RWPE1 (cell line): ENCODE measurements around the gene CORT.

Source experiments
- CTCF ChIA-PET: fragments of 350-600 bp; sonication (Branson Sonifier 250); formaldehyde crosslinking; extraction: SDS; loops from one replicate; lab custom pipeline; 2021; lab: Yijun Ruan, JAX
- POLR2A ChIA-PET: fragments of 400-600 bp; formaldehyde crosslinking; extraction: SDS; loops from one replicate; lab custom pipeline; 2020; ENCODE audit warnings: antibody characterized with exemption; ENCODE audit not compliant: low non-redundant PET; lab: Yijun Ruan, JAX
- DNase-seq: peaks from one replicate; pipeline ENCODE4 v3.0.0; 2012; ENCODE audit warnings: low spot score
- H3K27ac ChIP-seq: fragments of 450-650 bp; 2 replicates; pipeline ENCODE4 v1.5.1; 2017
- CTCF ChIP-seq: fragments of 450-650 bp; conservative IDR thresholded peaks from 2 replicates; pipeline ENCODE4 v1.5.1; 2017; ENCODE audit warnings: low read depth, mild to moderate bottlenecking

The CORT gene

GRCh38 chr1:10444795-10445397 is 4.9 kb upstream of the CORT start:
- H3K27ac ChIP-seq = no peak overlapping the region; the same call in 1 of the 2 replicates
- ChIA-PET CTCF (interaction anchor here (0.6 kb wide), 1 partner anchor 49 kb away, joined by 3 read pairs; no protein-coding TSS in a partner anchor), POLR2A (no interaction called here)
- TF ChIP-seq CTCF = no peak
- DNase-seq = peak; percentile 30

GRCh38 chr1:10446790-10447422 is 2.9 kb upstream of the CORT start:
- DNase-seq = no peak
- CTCF ChIA-PET = interaction anchor here (0.6 to 0.8 kb wide), 2 partner anchors 347 to 462 kb away, joined by 3 to 5 read pairs; no protein-coding TSS in a partner anchor
- POLR2A ChIA-PET = interaction anchor here (0.6 kb wide), 1 partner anchor 19 kb away, joined by 3 read pairs; no protein-coding TSS in a partner anchor
- no peak overlapping the region for H3K27ac ChIP-seq
- TF ChIP-seq CTCF = no peak

- H3K27ac ChIP-seq = no peak overlapping the region
- DNase-seq = no peak
- ChIA-PET CTCF (interaction anchor here (0.9 kb wide), 1 partner anchor 20 kb away, joined by 3 read pairs; the partner anchor contains the start of gene CENPS), POLR2A (no interaction called here)
- TF ChIP-seq CTCF = no peak
Observed at GRCh38 chr1:10450156-10450814, 454 bp downstream of the CORT start.

- no peak for DNase-seq
- POLR2A ChIA-PET = no interaction called here
- H3K27ac ChIP-seq = no peak overlapping the region
- CTCF ChIA-PET = no interaction called here
- TF ChIP-seq CTCF = no peak
Observed at GRCh38 chr1:10450836-10451235, 1.0 kb downstream of the CORT start.

- POLR2A ChIA-PET = no interaction called here
- H3K27ac ChIP-seq = no peak overlapping the region; the same call in 1 of the 2 replicates
- CTCF ChIA-PET = no interaction called here
- no peak for TF ChIP-seq CTCF
- DNase-seq = no peak
Observed at GRCh38 chr1:10451287-10451686, 1.5 kb downstream of the CORT start.

- DNase-seq = no peak
- ChIA-PET POLR2A (no interaction called here), CTCF (interaction anchor here (0.7 to 2.4 kb wide), 2 partner anchors 39 to 788 kb away, joined by 4 to 10 read pairs; no protein-coding TSS in a partner anchor)
- H3K27ac ChIP-seq = peak overlapping the region; percentile 55
- TF ChIP-seq CTCF = 0 out of 2 replicates have a peak, but pooled peaks have one; percentile 15
Observed at GRCh38 chr1:10456048-10456447, 6.2 kb downstream of the CORT start.
